Kidney (tissue), 14 donors: ENCODE measurements around the gene TDRD12. TPM values are rescaled to one million over a fixed set of nuclear protein-coding genes. Genes with fewer than 3 reads are reported as not detected.
A peak's percentile ranks its signal among the peaks of the same experiment; 100 is the strongest.

Source experiments
- DNase-seq, 5 donors: peaks; one replicate each; pipeline ENCODE4 v3.0.0-alpha.2; 2013 to 2020
- FAIRE-seq: peaks from 2 replicates; lab custom pipeline; 2012; peaks lifted over from hg19 to GRCh38; lab: Jason Lieb, UNC
- H3K27ac ChIP-seq, 2 donors: one replicate each; pipeline ENCODE4 v1.7.0; 2013; ENCODE audit warnings: low read depth in 2 of 2, low read length in 2 of 2, inconsistent platforms in 1 of 2
- H3K27me3 ChIP-seq: one replicate; pipeline ENCODE4 v1.7.1; 2013; ENCODE audit warnings: low read length, inconsistent platforms; ENCODE audit not compliant: control insufficient read depth, insufficient read depth
- H3K36me3 ChIP-seq, 3 donors: one replicate each; pipeline versions ENCODE4 v1.7.0 to v1.7.1; 2013; ENCODE audit warnings: low read length in 3 of 3, control low read depth in 1 of 3, inconsistent platforms in 1 of 3; ENCODE audit not compliant: insufficient read depth in 3 of 3, control insufficient read depth in 2 of 3
- H3K4me1 ChIP-seq, 3 donors: one replicate each; pipeline versions ENCODE4 v1.7.0 to v1.7.1; 2013; ENCODE audit warnings: low read length in 3 of 3, inconsistent platforms in 1 of 3, low read depth in 1 of 3; ENCODE audit not compliant: control insufficient read depth in 2 of 3, insufficient read depth in 2 of 3
- H3K4me3 ChIP-seq, 3 donors: one replicate each; pipeline versions ENCODE4 v1.7.0 to v1.8.1; 2013; ENCODE audit warnings: low read length in 3 of 3, control low read depth in 1 of 3, inconsistent platforms in 1 of 3
- H3K9ac ChIP-seq, 3 donors: one replicate each; pipeline versions ENCODE4 v1.7.0 to v1.7.1; 2013; ENCODE audit warnings: low read length in 3 of 3, control low read depth in 1 of 3, inconsistent platforms in 1 of 3
- H3K9me3 ChIP-seq, 3 donors: one replicate each; pipeline versions ENCODE4 v1.7.0 to v1.7.1; 2013; ENCODE audit warnings: low read length in 3 of 3, control low read depth in 1 of 3, inconsistent platforms in 1 of 3; ENCODE audit not compliant: control insufficient read depth in 2 of 3, insufficient read depth in 1 of 3
- CTCF ChIP-seq: IDR thresholded peaks from 3 replicates; pipeline ENCODE4 v1.5.1; 2012; ENCODE audit warnings: mild to moderate bottlenecking, moderate library complexity, borderline replicate concordance; ENCODE audit not compliant: insufficient read depth; ENCODE audit errors: extremely low read depth
- intact Hi-C: fragments of 100-400 bp; cut with DNase I; formaldehyde crosslinking; loops from one replicate; pipeline ENCODE4 v1.11.1; 2022
- polyA plus RNA-seq: library from polyadenylated mRNA; stranded (reverse); fragments of 350-450 nt; fragmentation: Illumina TruSeq; extraction: RNeasy Lipid Tissue Mini Kit (QIAGEN cat#74804); gene quantifications from one replicate; pipeline ENCODE4 v1.2.3, GENCODE V29; 2014; ENCODE audit warnings: low read depth, low replicate concordance; ENCODE audit not compliant: insufficient read depth
- total RNA-seq: library from RNA; stranded (reverse); fragmentation: NEBNext Ultra II Directional; extraction: Animal tissue kit (Norgen Biotek cat#: 25700); gene quantifications from one replicate; pipeline ENCODE4 v1.2.1, GENCODE V29; 2021
- donor health status: control.
- donor health status: control.
- donor health status: control.
- donor health status: control.
- donor health status: control.
- donor health status: DM: yes; HTN: yes; CAD: no.
- donor health status: Normal renal cell carcinoma (clear cell type).

The TDRD12 gene
- total and polyA plus RNA-seq, 2 donors from 2014 or later: 0.38 TPM; not detected in 1

- DNase-seq (peak in 4 of 5 donors; percentile 41 to 94 (median 64)), FAIRE-seq (no peak)
- Histone ChIP-seq H3K4me3 (peak within 1 kb of the TSS; percentile 76 to 87 (median 76)), H3K36me3 (no peaks in the 10 kb centered on the region), H3K9ac (peak within 1 kb of the TSS in 2 of 3 donors; percentile 45 to 46), H3K9me3 (no peaks in the 10 kb centered on the region), H3K4me1 (peaks cover 0 to 17% (median 0%) of the 10 kb centered on the region in 3 donors), H3K27me3 (peaks cover 9% of the 10 kb centered on the region), H3K27ac (peak within 1 kb of the TSS; percentile 69 to 83)
- TF ChIP-seq CTCF: no peak
- intact Hi-C loops: no loop called here
Measured at GRCh38 chr19:32675720-32676185, 43.8 kb upstream of the TDRD12 start, which contains the start of gene RGS9BP. Gene RGS9BP, plus strand, starts transcription at chr19:32675848. Its CDS starts 416 bp downstream, at chr19:32676264.

- H3K36me3 ChIP-seq: no peaks in the 10 kb centered on the region
- intact Hi-C loops: no loop called here
- H3K27ac ChIP-seq: no peak overlapping the region
- H3K4me1 ChIP-seq: peaks cover 0 to 17% (median 0%) of the 10 kb centered on the region in 3 donors
- H3K4me3 ChIP-seq: peak overlapping the region in 2 of 3 donors; percentile 57 to 87
- FAIRE-seq (no peak), DNase-seq (peak; percentile 37 to 83 (median 49))
- peaks cover 9% of the 10 kb centered on the region for H3K27me3 ChIP-seq
- no peak for TF ChIP-seq CTCF
- no peaks in the 10 kb centered on the region for H3K9me3 ChIP-seq
- H3K9ac ChIP-seq: no peak overlapping the region
Measured at GRCh38 chr19:32676186-32676894, 43.2 kb upstream of the TDRD12 start.

- Histone ChIP-seq H3K4me3 (peak overlapping the region in 2 of 3 donors; percentile 40 to 87), H3K4me1 (peaks cover 0 to 17% (median 0%) of the 10 kb centered on the region in 3 donors), H3K9ac (no peak overlapping the region), H3K27me3 (peaks cover 9% of the 10 kb centered on the region), H3K9me3 (no peaks in the 10 kb centered on the region), H3K36me3 (no peaks in the 10 kb centered on the region), H3K27ac (no peak overlapping the region)
- intact Hi-C loops: no loop called here
- TF ChIP-seq CTCF: no peak
- DNase-seq (peak in 3 of 5 donors; percentile 24 to 73 (median 32)), FAIRE-seq (no peak)
Measured at GRCh38 chr19:32676895-32677359, 42.6 kb upstream of the TDRD12 start.
